ENCODE data around the gene DUSP9. TPM values are rescaled to one million over a fixed set of nuclear protein-coding genes. Genes with fewer than 3 reads are reported as not detected.

DUSP9 gene
- total RNA-seq, 1 donor from 2014 or later: 0.74 TPM

DNA sequence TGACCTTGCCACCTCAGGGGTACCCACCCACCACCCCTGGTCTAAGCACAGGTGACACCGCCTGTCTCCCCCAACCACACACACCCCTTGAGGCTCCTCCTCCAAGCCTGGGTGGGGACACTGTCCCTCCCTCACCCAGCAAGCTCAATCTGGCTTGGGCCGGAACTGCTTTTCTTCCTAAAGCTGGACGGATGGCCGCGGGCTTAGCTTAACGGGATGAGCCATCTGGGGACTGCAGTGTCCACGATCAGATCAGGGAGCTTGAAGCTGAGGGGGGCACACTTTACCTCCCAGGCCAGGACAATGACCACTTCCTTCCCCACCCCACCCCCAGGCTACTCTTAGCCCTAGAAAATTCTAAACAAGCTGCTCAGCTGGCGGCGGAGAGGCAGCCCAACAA lies 39.7 kb downstream of the DUSP9 start:
- H3K27me3 ChIP-seq: no peaks in the 10 kb centered on the region
- no peaks in the 10 kb centered on the region for H3K36me3 ChIP-seq
- H3K4me3 ChIP-seq: no peak overlapping the region
- intact Hi-C loops (cut with DNase I): no loop called here
- TF ChIP-seq POLR2AphosphoS5 (IDR thresholded peaks at IDR 0.05; ENCODE audit: insufficient read depth in 1 of 2, low read depth in 1 of 2) (no peak), POLR2A (IDR thresholded peaks at IDR 0.05) (no peak), CTCF (IDR thresholded peaks at IDR 0.05) (no peak)
- no peak for DNase-seq (ENCODE audit: extremely low spot score in 2 of 2)
- H3K9me3 ChIP-seq: no peaks in the 10 kb centered on the region
- H3K4me1 ChIP-seq: peaks cover 15% of the 10 kb centered on the region
- H3K27ac ChIP-seq: no peak overlapping the region

- Histone ChIP-seq H3K9me3 (no peaks in the 10 kb centered on the region), H3K4me3 (peak within 1 kb of the TSS; percentile 39 to 46), H3K36me3 (no peaks in the 10 kb centered on the region), H3K27me3 (no peaks in the 10 kb centered on the region), H3K27ac (peak within 1 kb of the TSS; percentile 39), H3K4me1 (peaks cover 15% of the 10 kb centered on the region)
- intact Hi-C loops (cut with DNase I): no loop called here
- no peak for DNase-seq (ENCODE audit: extremely low spot score in 2 of 2)
- peak in 1 of 2 donors; percentile 22 for TF ChIP-seq POLR2A (IDR thresholded peaks at IDR 0.05)
- TF ChIP-seq CTCF (IDR thresholded peaks at IDR 0.05): no peak
- TF ChIP-seq POLR2AphosphoS5 (IDR thresholded peaks at IDR 0.05; ENCODE audit: insufficient read depth in 1 of 2, low read depth in 1 of 2): no peak
Observed at GRCh38 chrX:153687121-153688039, 40.4 kb downstream of the DUSP9 start, which contains the start of gene SLC6A8. Gene SLC6A8 (plus strand): TSS chrX:153687926. CDS start chrX:153688575, 649 bp downstream.

- H3K36me3 ChIP-seq: no peaks in the 10 kb centered on the region
- no peaks in the 10 kb centered on the region for H3K9me3 ChIP-seq
- no peak overlapping the region for H3K4me3 ChIP-seq
- H3K27ac ChIP-seq: no peak overlapping the region
- H3K27me3 ChIP-seq: no peaks in the 10 kb centered on the region
- TF ChIP-seq POLR2AphosphoS5 (IDR thresholded peaks at IDR 0.05; ENCODE audit: insufficient read depth in 1 of 2, low read depth in 1 of 2) (no peak), POLR2A (IDR thresholded peaks at IDR 0.05) (no peak), CTCF (IDR thresholded peaks at IDR 0.05) (no peak)
- intact Hi-C loops (cut with DNase I): no loop called here
- no peak for DNase-seq (ENCODE audit: extremely low spot score in 2 of 2)
- peaks cover 15% of the 10 kb centered on the region for H3K4me1 ChIP-seq
Observed at GRCh38 chrX:153688071-153688470, 41.1 kb downstream of the DUSP9 start.

GRCh38 chrX:153688506-153688905 lies 41.5 kb downstream of the DUSP9 start:
- Histone ChIP-seq H3K4me3 (peak overlapping the region; percentile 39 to 46), H3K4me1 (peaks cover 15% of the 10 kb centered on the region), H3K27me3 (no peaks in the 10 kb centered on the region), H3K36me3 (no peaks in the 10 kb centered on the region), H3K27ac (peak overlapping the region; percentile 39), H3K9me3 (no peaks in the 10 kb centered on the region)
- no peak for TF ChIP-seq POLR2AphosphoS5 (IDR thresholded peaks at IDR 0.05; ENCODE audit: insufficient read depth in 1 of 2, low read depth in 1 of 2)
- TF ChIP-seq POLR2A (IDR thresholded peaks at IDR 0.05): no peak
- no peak for TF ChIP-seq CTCF (IDR thresholded peaks at IDR 0.05)
- no peak for DNase-seq (ENCODE audit: extremely low spot score in 2 of 2)
- intact Hi-C loops (cut with DNase I): no loop called here
